Panc1 (cell line): ENCODE data around the gene SBF2. TPM values are rescaled to one million over a fixed set of nuclear protein-coding genes. Genes with fewer than 3 reads are reported as not detected.
A peak's percentile ranks its signal among the peaks of the same experiment; 100 is the strongest.

ENCODE experiments used
- ATAC-seq: fragments of 200-7000 bp; cut with Tn5 transposase; 2 replicates; pipeline ENCODE4 v1.9.1; 2020; ENCODE audit warnings: mild to moderate bottlenecking, moderate library complexity
- BruUV-seq: library from RNA; stranded (reverse); fragments of 400-500 nt; replicated peaks from 2 replicates; lab custom pipeline; 2021; lab: Mats Ljungman, UMichigan
- CTCF ChIA-PET: fragments of 300-600 bp; sonication (Branson Sonifier 250); formaldehyde crosslinking; loops from one replicate; lab custom pipeline; 2022; ENCODE audit warnings: antibody characterized with exemption; lab: Charles Lee
- POLR2A ChIA-PET: fragments of 300-600 bp; sonication (Branson Sonifier 250); formaldehyde crosslinking; loops from one replicate; lab custom pipeline; 2022; ENCODE audit warnings: antibody characterized with exemption; lab: Charles Lee
- DNase-seq: peaks from one replicate; pipeline ENCODE4 v3.0.0-alpha.2; 2010; ENCODE audit warnings: low read depth, low spot score
- H3K27ac ChIP-seq: 2 replicates; pipeline ENCODE4 v1.5.1; 2011; ENCODE audit warnings: mild to moderate bottlenecking, low read length, inconsistent platforms
- H3K27me3 ChIP-seq: fragments of 200-500 bp; sonication (Bioruptor generic); 2 replicates; pipeline ENCODE4 v1.6.0; 2014; ENCODE audit warnings: low read length, inconsistent platforms; ENCODE audit not compliant: control insufficient read depth, insufficient read depth
- H3K36me3 ChIP-seq: fragments of 200-500 bp; sonication (Bioruptor generic); 2 replicates; pipeline ENCODE4 v1.5.1; 2014; ENCODE audit warnings: inconsistent platforms, mild to moderate bottlenecking, low read length, moderate library complexity; ENCODE audit not compliant: control insufficient read depth, insufficient read depth
- H3K4me1 ChIP-seq: 2 replicates; pipeline ENCODE4 v1.5.1; 2011; ENCODE audit warnings: inconsistent platforms, mild to moderate bottlenecking, low read length, moderate library complexity; ENCODE audit not compliant: control insufficient read depth, insufficient read depth
- H3K4me3 ChIP-seq, 2 experiments: 2 replicates each; pipeline ENCODE4 v1.5.1; 2011 to 2012; ENCODE audit warnings: low read depth in 2 of 2, low read length in 2 of 2, mild to moderate bottlenecking in 2 of 2, inconsistent platforms in 1 of 2, moderate library complexity in 1 of 2
- H3K9me3 ChIP-seq: fragments of 200-500 bp; sonication (Bioruptor generic); 2 replicates; pipeline ENCODE4 v1.5.1; 2014; ENCODE audit warnings: low read depth, mild to moderate bottlenecking, inconsistent platforms, low read length, moderate library complexity; ENCODE audit not compliant: control insufficient read depth, insufficient read depth
- CTCF ChIP-seq: fragments of 450-650 bp; IDR thresholded peaks from 2 replicates; pipeline ENCODE4 v1.5.1; 2017; ENCODE audit warnings: mild to moderate bottlenecking
- POLR2AphosphoS5 ChIP-seq: IDR thresholded peaks from 2 replicates; pipeline ENCODE4 v1.6.1; 2012; ENCODE audit warnings: mild to moderate bottlenecking, low read depth, low read length, moderate library complexity
- REST ChIP-seq, 2 experiments: IDR thresholded peaks; 2 replicates each; pipeline ENCODE4 v1.6.1; 2011 to 2012; ENCODE audit warnings: low read depth in 2 of 2, control low read depth in 1 of 2, low read length in 1 of 2, mild to moderate bottlenecking in 1 of 2, moderate library complexity in 1 of 2; ENCODE audit not compliant: insufficient read depth in 1 of 2
- SIN3A ChIP-seq: IDR thresholded peaks from 2 replicates; pipeline ENCODE4 v1.6.1; 2012; ENCODE audit warnings: low read depth, mild to moderate bottlenecking, low read length, moderate library complexity, borderline replicate concordance; ENCODE audit not compliant: insufficient read depth
- TCF7L2 ChIP-seq: IDR thresholded peaks from 2 replicates; pipeline ENCODE4 v1.6.1; 2011; ENCODE audit warnings: mild to moderate bottlenecking, low read depth, low read length, inconsistent platforms
- in situ Hi-C: cut with HindIII; loops from 2 replicates; pipeline ENCODE4 v1.10.0; 2016; ENCODE audit warnings: low sequenced_read_pairs, low pct_unique_long_range_greater_than_20kb
- intact Hi-C: fragments of 100-400 bp; cut with micrococcal nuclease; formaldehyde crosslinking; loops from one replicate; pipeline ENCODE4 v1.10.0; 2022; ENCODE audit not compliant: unreplicated experiment
- total RNA-seq: library from RNA; stranded (reverse); gene quantifications from one replicate; pipeline ENCODE4 v1.2.1, GENCODE V29; 2021; ENCODE audit not compliant: unreplicated experiment

Gene SBF2
- total RNA-seq, 1 experiment from 2014 or later: 65.0 TPM

DNA sequence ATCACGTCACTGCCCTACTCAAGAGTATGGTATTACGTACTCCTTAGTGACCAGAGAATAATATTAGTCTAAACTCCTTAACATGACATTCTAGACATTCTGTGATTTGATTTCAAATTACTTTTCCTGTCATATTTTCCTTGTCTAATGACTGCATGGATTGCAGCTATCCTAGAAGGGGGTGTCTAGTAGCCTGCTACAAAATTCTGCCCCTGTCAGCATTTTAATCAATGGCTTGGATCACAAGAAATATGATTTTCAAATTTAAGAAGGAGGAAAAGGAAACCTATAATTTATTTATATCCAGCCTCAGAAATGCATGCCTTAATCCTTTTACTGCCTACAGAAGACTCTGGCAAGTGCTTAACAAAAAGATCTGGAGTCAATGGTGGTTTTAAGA, 413.4 kb downstream of the SBF2 start:
- ChIA-PET POLR2A (no interaction called here), CTCF (interaction anchor here (0.6 kb wide), 1 partner anchor 80 kb away, joined by 6 read pairs; no protein-coding TSS in a partner anchor)
- no peak for DNase-seq
- Histone ChIP-seq H3K36me3 (no peaks in the 10 kb centered on the region), H3K27me3 (no peaks in the 10 kb centered on the region), H3K4me1 (peaks cover 4% of the 10 kb centered on the region), H3K27ac (peak overlapping the region; percentile 57), H3K4me3 (no peak overlapping the region), H3K9me3 (no peaks in the 10 kb centered on the region)
- intact Hi-C loops (no loop called here), in situ Hi-C loops (no loop called here)
- no peak for TF ChIP-seq SIN3A
- TF ChIP-seq POLR2AphosphoS5: no peak
- TF ChIP-seq TCF7L2: no peak
- TF ChIP-seq CTCF: no peak
- no peak for TF ChIP-seq REST (IDR thresholded peaks at IDR 0.05; ENCODE audit: insufficient read depth in 1 of 2, low read depth in 2 of 2, low read length in 1 of 2)
- no TSS peak for BruUV-seq
- no peak for ATAC-seq

- peak overlapping the region; percentile 60; the same call in 1 of the 2 replicates for H3K27ac ChIP-seq
- no peaks in the 10 kb centered on the region for H3K36me3 ChIP-seq
- no peaks in the 10 kb centered on the region for H3K27me3 ChIP-seq
- CTCF ChIA-PET: no interaction called here
- H3K4me1 ChIP-seq: peaks cover 14% of the 10 kb centered on the region
- no peak overlapping the region for H3K4me3 ChIP-seq
- no peak for DNase-seq
- POLR2A ChIA-PET: interaction anchor here (0.6 kb wide), 1 partner anchor 70 kb away, joined by 7 read pairs; no protein-coding TSS in a partner anchor
- in situ Hi-C loops: no loop called here
- no peak for ATAC-seq
- TSS peak; percentile 6 for BruUV-seq
- TF ChIP-seq CTCF (no peak), REST (IDR thresholded peaks at IDR 0.05; ENCODE audit: insufficient read depth in 1 of 2, low read depth in 2 of 2, low read length in 1 of 2) (no peak), TCF7L2 (no peak), POLR2AphosphoS5 (no peak), SIN3A (no peak)
- no peaks in the 10 kb centered on the region for H3K9me3 ChIP-seq
- intact Hi-C loops: no loop called here
Observed at GRCh38 chr11:9878936-9879335, 415.1 kb downstream of the SBF2 start.
